Raji (cell line): ENCODE results near the gene KCNC4.

Experiments used
- POLR2A ChIP-seq: IDR thresholded peaks from 2 replicates; pipeline ENCODE4 v1.6.1; 2011; ENCODE audit warnings: low read depth, low read length, control low read depth; ENCODE audit not compliant: insufficient read depth

Gene KCNC4

GRCh38 chr1:110233861-110234260 is 23.7 kb downstream of the KCNC4 start:
- TF ChIP-seq POLR2A, result no peak

- no peak for TF ChIP-seq POLR2A
Observed at GRCh38 chr1:110234691-110235090, 24.6 kb downstream of the KCNC4 start.

- no peak for TF ChIP-seq POLR2A
Observed at GRCh38 chr1:110235181-110235833, 25.2 kb downstream of the KCNC4 start.

DNA sequence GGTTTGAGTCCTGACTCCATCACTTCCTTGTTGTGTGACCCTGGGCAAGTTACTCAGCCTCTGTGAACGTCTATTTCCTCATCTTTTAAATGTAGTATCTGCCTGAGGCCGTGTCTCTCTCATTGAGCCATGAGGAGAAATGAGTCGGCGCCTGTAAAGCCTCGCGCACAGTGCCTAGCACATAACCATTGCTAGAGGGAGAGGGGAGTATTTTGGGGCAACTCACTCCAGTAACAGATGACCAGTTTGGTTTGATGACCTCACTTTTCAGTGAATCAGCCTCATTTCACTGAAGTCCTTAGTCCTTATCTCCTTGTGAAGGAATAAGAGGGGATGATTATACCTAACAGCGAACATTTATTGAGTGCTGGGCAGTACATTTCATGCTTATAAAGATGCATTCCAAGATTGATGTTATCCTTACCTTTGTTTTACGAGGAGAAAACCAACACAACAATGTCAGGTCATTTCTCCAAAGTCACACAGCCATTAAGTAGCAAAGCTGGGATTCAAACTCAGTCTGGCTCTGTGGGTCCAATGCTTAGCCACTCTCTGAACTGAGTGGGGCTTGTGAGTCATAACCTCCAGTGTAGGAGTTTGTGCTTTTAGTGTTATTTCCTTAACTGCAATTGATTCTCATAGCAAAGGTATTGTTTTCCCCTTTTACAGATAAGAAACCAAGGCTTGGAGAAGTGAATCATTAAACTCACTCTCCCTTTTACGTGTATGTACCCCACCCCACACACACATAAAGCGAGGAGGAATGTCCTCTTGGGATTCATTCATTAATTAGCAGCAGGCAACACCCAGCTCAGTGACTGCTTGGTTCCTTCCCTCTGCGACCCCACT is 25.9 kb downstream of the KCNC4 start:
- TF ChIP-seq POLR2A, result no peak

DNA sequence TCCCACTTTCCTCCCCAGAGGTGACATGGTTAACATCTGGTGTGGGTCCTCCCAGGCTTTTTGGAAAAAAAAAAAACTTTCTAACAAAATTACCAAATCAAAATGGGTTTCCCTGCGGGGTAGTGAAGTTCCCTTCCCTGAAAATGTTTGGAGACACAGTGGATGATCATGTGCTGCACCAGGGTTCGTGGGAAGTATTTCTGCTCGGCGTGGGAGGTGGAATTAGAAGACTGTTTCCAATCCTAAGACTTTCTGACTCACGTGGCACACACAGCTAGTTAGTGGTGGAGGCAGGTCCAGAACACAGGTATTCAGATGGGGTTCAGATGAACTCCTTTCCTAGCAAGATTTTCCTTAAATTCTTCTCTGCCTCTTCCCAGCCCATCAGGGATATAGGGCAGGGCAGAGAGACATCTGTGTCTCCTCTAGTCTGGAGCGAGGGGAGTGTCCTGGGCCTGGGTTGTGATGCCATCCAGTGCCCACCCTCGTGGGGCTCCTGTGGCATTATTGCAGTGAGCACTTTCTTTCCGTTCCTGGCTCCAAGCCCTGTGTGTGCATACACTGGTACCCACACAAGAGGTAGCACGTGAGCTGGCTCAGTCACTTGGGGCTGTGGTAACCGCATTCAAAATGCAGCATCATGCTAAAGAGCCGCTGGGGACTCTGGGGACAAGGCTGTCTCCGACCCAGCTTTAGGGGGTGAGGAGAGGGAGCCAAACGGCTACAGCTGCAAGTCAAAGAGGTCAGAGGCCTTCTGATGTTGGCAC is 27.5 kb downstream of the KCNC4 start:
- no peak for TF ChIP-seq POLR2A

- no peak for TF ChIP-seq POLR2A
Observed at GRCh38 chr1:110239441-110240430, 29.6 kb downstream of the KCNC4 start.

- no peak for TF ChIP-seq POLR2A
Observed at GRCh38 chr1:110240476-110241210, 30.5 kb downstream of the KCNC4 start.

GRCh38 chr1:110241516-110241915 is 31.4 kb downstream of the KCNC4 start:
- no peak for TF ChIP-seq POLR2A

GRCh38 chr1:110242062-110242461 is 31.9 kb downstream of the KCNC4 start:
- TF ChIP-seq POLR2A, result no peak

DNA sequence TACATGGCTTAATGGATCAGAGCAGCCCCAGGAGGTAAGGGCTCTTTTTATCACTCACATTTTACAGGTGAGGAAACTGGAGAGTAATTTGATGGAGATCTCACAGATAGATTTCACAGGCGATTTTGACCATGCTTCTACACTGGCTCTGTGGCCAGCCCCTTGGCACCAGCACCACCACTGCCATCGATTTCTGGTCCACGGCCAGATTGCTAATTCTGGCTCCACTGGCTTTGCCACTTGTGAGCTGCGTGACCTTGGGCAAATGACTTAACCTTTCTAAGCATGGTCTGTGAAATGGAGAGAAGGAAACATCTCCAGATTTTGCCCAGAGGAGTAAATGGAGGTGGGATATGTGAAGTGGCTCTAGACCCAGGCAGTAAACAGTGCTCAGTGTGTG is 32.6 kb downstream of the KCNC4 start:
- TF ChIP-seq POLR2A, result no peak

DNA sequence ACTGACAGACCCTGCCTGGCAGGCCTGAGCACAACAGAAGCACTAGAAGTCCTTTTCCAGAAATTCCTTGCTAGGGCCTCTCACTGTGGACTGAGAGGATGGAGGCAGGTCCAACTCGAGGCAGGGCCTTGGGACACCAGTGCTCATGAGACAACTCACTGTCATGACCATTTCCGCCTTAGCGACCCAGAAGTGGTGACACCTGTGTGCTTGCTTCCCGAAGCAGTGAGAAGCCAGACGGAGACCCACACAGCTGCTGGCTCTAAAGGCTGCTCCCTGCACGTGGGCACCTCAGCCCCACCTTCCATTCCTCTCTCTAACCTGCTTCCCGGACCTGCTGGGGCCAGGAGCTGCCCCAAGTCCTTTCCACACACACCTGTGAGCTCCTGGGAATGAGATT is 33.0 kb downstream of the KCNC4 start:
- TF ChIP-seq POLR2A, result no peak

DNA sequence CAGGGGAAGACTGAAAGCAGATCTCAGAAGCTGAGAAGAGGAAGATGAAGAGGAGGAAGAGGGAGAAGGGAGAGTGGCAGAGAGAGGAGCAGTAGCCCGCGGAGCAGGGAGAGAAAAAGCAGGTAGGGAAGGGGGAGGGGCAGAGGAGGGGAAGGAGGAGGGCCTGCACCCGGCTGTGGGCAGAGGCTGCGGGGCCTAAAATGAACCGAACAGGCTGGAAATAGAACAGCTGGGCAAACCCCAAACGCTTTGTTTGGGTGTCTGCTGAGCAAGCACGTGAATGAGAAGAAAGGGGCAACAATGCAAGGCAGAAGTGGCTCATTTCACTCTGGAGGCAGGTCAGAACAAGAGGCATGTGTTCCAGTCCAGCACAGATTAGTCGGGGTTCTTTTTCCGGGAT is 33.5 kb downstream of the KCNC4 start:
- no peak for TF ChIP-seq POLR2A

- no peak for TF ChIP-seq POLR2A
Observed at GRCh38 chr1:110245876-110246620, 35.9 kb downstream of the KCNC4 start.
